HG03103 (cell line): ENCODE measurements around the gene LGALS3BP.
"Not testable (repeated sequence)": the region's sequence is repeated elsewhere in the genome, so short reads cannot be mapped to it uniquely, and the experiment has no call there.

Source experiments
- ATAC-seq: cut with Tn5 transposase; IDR thresholded peaks from one replicate; pipeline ENCODE4 v1.9.1; 2021; ENCODE audit warnings: low read depth; ENCODE audit not compliant: unreplicated experiment

The LGALS3BP gene, protein sequence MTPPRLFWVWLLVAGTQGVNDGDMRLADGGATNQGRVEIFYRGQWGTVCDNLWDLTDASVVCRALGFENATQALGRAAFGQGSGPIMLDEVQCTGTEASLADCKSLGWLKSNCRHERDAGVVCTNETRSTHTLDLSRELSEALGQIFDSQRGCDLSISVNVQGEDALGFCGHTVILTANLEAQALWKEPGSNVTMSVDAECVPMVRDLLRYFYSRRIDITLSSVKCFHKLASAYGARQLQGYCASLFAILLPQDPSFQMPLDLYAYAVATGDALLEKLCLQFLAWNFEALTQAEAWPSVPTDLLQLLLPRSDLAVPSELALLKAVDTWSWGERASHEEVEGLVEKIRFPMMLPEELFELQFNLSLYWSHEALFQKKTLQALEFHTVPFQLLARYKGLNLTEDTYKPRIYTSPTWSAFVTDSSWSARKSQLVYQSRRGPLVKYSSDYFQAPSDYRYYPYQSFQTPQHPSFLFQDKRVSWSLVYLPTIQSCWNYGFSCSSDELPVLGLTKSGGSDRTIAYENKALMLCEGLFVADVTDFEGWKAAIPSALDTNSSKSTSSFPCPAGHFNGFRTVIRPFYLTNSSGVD

DNA sequence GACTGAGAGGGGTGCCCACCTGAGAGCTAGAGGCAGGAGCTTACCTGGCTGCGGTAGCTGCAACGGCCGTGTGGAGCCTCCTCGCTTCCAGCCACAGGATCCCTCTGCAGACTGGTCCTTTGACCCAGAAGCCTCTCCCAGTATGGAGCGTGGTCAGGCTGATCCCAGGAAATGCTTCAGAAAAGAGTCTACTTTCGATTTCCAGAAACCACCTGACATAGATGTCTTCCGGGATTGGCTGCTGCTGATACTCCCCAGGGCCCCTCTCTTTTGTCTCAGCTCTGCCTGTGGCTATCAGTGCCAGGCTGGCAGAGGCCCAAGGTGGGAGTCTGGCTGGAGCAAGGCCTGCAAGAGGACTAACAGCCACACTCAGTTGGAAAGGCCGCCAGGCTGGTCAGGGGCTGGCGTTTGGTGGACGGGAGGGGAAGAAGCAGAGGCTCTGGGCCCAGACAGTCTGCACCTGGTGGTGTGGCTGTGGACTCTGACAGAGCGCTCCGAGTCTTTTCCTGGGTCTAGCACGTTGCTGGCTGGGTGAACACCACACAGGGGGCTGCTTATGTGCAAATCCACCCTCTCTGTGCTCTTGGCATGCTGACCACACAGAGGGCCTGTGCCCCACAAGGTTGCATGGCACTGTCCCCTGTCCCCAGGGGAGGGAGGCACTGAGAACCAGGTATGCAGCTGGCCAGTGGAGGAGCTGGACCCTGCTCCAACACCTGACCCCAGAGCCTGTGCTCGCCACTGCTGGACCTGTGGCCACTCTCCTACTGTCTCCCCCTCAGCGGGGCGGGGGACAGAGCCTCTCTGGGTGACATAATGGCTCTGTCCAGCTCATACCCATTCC, at the start of gene LGALS3BP:
Gene LGALS3BP, minus strand, starts transcription at position 144 of the 844 bp plus-strand sequence. CDS start 2,732 bp downstream, outside the sequence.
- no peak for ATAC-seq

DNA sequence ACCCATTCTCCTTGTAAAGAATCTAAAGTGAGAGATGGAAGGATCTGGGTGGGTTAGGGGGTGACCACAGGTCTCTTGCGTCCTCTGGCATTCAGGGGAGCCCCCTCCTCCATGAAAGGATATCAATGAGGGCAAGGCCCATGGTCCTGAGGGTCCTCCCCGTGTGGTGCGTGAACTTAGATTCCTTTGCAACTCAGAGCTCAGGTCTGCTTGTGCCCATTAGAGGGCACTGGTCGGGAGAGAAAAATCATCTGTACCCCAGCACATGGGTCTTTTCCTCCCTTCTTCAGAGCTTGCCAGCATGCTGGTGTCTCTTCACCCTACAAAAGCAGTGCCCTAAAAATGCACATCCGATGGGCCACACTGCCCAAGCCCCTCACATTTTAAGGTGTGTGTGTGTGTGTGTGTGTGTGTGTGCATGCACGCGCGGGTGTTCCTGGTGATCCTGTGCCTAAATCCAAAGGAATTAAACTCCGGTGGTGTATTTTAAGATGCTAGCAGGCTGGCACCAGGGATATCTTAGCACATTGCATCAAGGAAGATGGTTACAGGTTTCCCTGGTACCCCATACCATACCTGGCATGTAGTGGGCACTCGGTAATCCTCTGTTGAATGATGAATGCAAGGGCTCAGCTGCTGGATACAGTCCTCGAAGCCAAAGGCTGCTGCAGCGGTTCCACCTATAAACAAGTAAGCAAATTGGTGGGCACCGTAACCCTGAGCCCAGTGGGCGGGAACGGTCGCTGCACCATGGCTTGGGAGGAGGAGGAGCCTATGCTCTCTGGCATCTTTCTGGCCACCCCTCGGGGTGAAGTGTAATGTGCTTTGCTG, 49.0 kb upstream of the LGALS3BP start:
- ATAC-seq: no peak

DNA sequence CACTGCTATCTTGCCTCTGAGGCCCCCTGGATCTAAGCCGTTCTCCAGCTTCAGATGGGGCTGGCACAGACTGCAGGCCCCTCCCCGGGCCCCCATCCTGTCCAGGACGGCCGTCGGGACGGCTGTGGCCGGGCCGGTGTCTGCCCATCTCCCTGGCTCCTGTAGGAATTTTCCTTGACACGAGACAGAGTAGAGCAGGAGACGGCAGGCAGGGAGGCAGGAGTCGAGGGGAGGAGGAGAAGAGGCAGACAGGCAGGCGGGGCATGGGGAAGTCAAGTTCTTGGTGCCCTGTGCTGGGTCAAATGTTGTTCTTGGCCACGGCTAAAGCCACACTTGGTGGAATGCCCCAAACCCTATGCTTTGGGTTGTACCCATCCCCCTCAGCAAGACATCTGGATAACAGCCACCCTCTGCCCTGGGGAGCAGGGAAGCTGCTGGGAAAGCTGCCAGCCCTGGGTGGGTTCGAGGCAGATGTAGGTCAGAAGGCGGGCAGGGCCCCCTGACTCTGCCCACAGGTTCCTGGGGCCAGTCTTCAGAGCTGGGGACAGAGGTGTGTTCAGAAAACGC, 48.3 kb upstream of the LGALS3BP start:
- ATAC-seq: no peak

DNA sequence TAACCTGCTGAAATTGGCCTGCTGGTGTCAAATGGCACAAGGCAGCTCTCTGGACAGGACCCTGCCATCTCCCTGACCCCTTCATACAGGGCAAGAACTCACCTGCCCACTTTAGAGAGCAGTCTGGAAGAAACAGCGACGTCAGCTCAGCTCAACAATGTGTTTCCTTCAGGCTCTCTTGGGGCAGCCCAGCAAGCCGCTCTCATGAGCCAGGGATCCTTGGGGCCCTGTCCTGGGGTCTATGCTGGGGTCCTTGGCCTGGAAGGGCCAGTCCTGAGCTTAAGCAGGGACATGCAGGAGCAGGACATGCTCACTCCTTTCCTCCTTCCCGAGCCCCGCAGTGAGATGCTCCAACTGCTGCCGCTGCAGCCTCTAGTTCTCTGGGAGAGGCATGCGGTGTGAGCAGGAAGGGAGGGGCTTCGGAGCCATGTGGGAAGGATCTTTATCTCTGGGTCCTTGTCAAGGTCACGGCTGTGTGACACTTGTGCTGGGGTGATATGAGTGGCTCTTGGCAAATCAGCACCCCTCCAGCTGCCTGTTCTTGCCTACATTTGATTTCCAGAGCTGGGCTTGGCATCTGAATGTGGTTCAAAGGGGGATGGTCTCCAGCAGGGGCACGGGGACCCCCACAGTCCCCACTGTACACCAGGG, 47.7 kb upstream of the LGALS3BP start:
- no peak for ATAC-seq

DNA sequence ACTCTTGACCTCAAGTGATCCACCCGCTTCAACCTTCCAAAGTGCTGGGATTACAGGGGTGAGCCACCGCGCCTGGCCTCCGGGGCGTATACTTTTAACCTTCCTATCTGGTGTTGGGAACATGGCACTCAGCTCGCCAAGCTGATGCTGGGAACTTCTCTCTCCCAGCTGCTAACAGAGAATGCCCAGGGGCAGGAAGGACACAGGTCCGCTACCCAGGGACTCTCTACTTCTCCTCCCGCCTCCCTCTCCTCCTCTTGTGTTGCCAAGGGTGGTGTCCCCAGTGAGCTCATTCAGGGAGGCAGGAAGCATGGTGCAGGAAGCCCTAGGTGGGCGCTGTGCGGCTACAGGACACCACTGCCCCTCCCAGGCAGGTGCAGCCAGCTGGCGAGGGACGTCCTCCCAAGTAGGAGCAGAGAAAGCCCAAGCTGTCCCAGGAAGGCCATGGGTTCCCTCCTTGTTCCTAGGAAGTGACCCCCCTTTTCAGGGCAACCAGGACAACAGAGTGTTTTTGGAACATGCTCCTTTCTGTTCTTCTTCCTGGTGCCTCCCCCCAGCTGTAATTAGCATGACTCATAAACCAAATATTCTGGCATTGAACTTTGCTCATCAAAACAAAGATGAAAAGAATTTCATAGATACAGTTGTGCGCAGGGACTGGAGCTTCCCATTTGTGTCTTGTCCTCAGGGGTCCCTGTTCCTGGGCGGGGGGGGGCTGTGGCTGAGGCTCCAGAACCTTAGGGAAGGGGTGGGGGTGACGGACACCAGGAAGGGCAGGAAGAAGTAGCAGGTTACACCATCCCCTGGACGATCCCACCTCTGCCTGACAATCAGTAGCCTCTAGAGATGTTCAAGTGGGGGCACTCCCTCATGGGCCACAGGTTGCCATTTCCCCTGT, 46.9 kb upstream of the LGALS3BP start:
- no peak for ATAC-seq

DNA sequence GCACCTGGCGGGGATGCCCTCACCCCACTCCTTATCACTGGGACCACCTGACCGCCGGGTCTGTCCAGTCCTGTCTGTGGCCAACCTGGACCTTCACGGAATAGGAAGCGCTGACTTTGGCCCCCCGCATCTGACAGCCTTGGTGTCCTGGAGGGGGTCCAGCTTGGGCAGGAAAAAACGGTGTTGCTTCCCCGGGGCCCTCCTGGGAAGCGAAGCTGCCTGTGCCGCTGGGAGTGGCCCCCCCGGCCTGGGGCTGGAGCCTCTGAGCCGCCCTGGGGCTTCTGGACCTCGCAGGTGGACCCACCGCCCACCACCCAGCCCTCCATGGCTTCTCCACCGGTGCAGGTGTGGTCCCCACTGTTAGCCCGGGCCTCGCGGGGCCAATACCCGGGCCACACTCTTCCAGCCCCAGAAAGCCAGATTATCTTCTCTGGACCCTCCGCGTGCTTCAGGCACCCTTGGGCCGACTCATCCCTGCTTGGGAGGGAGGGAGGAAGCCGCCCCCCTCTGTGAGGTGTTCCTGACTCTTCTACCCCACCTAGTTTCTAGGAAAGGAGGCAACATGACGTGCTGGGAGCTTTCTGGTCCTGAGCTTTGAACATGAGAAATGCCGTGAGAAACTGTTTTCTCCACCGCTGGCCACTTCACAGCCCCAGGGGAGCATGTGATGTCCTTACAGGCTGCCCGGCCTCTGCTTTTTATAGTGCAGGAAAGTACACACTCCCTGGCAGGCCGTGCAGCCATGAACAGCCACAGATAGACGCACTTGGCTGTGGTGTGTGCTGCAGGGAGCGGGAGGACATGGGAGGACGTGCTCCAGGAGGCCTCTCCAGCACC, 45.4 kb upstream of the LGALS3BP start:
- ATAC-seq: no peak

DNA sequence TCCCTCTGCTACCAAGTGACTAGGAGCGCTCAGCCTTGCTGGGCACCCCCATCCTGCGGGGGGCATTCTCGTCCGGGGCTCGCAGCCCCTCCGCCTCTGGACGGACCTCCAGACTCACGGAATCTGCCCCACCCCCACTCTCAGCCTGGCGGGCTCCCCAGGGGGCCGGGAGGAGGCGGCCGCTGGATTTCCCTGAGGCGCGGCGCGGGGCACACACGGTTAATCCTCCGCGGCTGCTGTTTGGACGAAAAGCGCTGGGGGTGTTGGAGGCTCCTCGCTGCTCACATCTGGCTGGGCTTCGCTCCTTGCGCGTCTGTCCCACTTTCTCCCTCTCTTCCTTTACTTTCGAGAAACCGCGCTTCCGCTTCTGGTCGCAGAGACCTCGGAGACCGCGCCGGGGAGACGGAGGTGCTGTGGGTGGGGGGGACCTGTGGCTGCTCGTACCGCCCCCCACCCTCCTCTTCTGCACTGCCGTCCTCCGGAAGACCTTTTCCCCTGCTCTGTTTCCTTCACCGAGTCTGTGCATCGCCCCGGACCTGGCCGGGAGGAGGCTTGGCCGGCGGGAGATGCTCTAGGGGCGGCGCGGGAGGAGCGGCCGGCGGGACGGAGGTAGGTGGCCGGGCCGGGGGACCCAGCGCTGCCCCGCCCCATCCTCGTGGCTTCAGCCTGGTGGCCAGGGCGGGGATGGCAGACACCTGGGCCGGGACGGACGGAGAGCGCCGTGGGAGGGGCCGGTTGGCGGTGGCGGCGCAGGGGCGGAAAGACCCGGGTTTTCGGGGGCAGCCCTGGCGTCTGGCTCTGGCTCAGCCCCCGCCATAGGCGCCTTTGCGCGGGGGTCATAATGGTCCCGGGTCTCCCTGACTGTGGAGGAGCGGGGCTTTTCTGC, 44.4 kb upstream of the LGALS3BP start, which contains the start of gene C1QTNF1:
Gene C1QTNF1, plus strand, starts transcription at position 284 of the 886 bp plus-strand sequence. CDS start 19,800 bp downstream, outside the sequence.
- ATAC-seq: no peak

DNA sequence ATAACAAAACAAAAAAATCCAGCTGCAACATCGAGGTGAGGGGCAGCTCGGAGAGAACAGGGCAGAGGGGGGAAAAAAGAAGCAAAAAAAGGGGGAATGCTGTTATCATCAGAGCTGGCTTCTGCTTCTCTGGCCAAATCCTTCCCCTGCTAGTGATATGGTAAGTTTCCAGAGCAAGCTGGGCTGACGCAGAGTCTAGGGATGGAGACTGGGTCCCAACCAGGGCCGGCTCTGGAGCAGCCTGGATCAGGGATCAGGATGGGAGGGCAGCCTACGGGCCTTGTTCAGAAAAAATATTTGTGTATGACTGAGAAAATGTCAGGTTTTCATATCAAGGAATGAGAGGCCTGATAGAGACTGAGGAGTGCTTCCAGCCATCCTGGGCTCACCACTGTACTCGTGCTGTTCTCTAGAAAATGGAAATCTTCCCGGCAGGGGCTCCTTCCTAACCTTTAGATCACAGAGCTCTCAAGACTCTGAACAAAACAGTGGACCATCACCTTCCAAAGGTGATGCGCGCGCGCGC, 43.5 kb upstream of the LGALS3BP start:
- no peak for ATAC-seq

DNA sequence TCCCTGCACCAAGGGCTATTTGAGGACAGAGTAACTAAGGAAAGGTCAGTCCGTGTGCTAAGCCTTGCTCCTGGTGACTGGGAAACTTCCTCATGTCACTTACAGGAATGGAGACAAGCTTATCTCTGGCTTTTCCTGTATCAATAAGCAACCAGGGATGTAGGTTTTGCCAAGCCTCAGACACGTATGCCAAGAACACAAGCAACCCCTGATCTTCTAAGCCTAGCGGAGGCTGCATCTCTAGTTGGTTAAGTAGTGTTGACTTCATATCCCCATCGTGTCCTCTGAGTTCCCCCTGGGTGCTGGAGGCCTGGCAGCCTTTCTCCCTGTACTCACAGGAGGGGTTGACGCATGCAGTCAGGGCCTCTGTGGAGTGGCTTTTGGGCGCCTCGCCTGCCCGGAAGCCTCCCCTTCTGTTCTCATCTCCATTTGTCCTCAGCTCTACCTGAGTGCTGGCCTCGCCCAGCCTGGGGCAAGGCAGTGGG, 42.8 kb upstream of the LGALS3BP start:
- no peak for ATAC-seq

DNA sequence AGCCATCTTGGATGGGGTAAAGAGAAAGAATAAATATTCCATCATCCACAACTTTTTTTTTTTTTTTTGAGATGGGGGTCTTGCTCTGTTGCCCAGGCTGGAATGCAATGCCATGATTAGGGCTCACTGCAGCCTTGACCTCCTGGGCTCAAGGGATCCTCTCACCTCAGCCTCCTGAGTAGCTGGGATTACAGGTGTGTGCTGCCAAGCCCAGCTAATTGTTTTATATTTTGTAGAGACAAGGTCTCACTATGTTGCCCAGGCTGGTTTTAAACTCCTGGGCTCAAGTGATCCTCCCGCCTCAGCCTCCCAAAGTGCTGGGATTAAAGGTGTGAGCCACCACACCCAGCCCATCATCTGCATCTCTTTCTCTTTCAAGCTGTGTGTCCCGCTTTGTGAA, 42.2 kb upstream of the LGALS3BP start:
- ATAC-seq: not testable (repeated sequence)

DNA sequence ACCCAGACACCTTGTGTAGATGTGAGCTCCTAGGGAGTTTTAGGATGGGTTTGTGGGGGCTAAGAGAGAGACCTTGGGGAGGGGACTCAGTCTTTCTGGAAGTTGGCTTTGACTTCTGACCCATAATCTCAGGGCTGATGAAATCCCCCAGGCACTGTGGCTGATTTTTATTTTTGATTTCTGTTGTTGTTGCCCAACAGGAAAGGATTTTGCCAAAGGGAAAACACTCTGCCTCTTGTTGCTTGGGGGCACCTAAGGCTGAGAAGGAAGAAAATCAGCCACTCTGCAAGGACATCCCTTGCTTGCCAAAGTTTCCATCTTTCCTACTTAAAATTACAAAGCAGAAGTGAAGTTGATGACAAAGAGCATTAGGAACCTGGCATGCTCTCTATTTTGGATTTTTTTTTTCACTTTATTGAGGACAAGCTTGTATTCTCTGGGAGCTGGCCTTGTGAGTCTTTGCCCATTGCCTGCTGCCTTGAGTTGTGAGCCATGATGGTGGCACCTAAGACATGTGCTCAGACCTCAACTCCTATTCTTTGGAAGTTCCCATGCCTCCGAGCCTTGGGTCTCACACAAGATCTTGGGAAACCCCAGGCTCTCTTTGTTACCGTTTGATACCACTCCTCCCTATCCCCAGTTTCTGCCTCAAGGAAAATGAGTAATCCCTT, 41.0 kb upstream of the LGALS3BP start:
- no peak for ATAC-seq

DNA sequence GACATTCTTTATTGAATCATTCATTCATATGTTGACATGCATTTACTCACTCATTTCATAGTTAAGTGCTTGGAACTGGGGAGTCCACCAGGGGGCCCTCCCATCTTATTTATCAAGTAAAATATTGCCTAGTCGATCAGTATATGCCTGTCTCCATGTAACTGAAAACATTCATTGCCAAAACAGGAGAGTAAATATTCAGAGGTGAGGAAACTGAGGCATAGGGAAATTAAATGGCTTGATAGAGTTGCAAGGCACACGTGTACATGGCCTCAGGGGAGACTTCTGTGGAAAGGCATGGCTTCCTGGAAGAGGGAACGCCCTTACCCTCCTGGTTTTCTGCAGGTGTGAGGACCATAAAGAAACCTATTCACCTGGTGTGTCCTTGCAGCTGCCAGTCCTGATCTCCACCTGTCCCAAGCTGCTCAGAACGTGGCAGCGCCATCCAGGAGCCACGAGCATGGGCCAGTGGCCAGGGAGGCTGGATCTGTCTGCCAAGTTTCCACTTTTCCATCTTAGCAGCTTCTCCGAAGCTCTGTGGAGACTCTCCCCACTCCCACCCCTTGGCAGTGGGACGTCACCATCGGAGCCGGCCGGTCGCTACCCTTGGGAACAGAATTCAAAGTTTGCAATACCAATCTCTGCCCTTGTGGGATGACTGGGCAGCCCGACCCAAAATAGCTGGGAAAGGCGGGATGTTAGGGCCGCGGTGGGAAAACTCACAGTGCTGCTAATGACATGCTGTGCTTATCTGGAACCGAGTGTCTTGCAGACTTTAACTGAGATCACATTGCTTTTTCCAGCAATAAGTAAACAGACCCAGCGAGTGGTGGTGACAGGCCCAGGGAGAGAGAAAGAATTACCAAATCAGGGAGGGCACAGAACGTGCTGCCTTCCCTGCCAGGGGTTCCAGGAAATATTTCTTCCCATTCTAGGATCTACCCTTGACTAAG, 40.2 kb upstream of the LGALS3BP start:
- no peak for ATAC-seq

DNA sequence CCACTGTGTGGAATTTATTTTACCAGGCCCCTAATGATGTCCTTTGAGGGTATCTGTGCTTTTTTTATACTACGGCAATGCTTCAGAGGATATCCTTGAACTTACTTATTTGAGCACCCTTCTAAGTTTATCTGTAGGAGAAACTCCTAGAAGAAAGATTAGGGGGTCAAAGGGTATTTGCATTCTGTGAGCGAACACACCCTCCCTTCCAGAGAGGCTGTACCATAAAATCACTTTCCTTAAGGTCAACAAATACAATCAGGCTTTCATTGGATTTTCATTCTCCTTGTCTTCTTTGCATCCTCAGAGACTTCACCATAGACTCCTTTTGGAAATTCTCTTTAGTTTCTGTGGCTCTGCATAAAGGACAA, 39.5 kb upstream of the LGALS3BP start:
- ATAC-seq: no peak

DNA sequence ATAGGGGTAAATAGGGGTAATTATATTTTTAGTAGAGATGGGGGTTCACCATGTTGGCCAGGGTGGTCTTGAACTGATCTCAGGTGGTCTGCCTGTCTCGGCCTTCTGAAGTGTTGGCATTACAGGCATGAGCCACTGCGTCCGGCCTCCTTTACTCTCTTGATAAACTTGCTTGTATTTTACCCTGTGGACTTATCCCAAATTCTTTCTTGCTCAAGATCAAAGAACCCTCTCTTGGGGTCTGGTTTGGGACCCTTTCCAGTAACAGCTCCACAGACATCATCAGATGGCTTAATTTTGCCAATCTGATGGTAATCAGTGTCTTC, 38.6 kb upstream of the LGALS3BP start:
- ATAC-seq: no peak
